Measurements from ENCODE around the gene PCDHGA2. TPM values are rescaled to one million over a fixed set of nuclear protein-coding genes. Genes with fewer than 3 reads are reported as not detected.

PCDHGA2 gene
- total RNA-seq, 3 donors from 2014 or later: 0.41 to 3.8 (median 0.51) TPM

DNA sequence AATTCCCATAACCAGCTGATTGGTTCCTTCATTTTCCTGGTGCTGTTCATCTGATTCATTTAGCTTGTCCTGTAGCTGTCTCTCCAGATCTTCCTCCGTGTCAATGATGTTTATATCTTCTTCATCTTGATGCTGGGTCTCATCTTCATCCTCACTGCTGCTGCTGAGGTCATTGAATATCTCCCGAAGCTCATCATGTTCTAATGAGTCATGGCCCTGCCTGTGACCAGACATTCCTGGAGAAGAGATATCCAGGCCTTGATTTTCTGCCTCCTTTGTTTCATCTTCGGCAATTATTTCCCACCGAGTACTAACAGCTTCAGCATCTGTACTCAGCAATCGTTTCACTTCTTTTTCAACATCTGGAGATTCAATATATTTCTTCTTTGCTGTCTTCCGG is 19.4 kb upstream of the PCDHGA2 start:
- Histone ChIP-seq H3K4me3 (no peak overlapping the region), H3K36me3 (ENCODE audit: low read depth) (no peaks in the 10 kb centered on the region), H3K9me3 (peaks cover 73% of the 10 kb centered on the region), H3K4me1 (ENCODE audit: low read depth) (no peaks in the 10 kb centered on the region)
- intact Hi-C loops (cut with DNase I, micrococcal nuclease): no loop called here
- TF ChIP-seq, protein P1, sequence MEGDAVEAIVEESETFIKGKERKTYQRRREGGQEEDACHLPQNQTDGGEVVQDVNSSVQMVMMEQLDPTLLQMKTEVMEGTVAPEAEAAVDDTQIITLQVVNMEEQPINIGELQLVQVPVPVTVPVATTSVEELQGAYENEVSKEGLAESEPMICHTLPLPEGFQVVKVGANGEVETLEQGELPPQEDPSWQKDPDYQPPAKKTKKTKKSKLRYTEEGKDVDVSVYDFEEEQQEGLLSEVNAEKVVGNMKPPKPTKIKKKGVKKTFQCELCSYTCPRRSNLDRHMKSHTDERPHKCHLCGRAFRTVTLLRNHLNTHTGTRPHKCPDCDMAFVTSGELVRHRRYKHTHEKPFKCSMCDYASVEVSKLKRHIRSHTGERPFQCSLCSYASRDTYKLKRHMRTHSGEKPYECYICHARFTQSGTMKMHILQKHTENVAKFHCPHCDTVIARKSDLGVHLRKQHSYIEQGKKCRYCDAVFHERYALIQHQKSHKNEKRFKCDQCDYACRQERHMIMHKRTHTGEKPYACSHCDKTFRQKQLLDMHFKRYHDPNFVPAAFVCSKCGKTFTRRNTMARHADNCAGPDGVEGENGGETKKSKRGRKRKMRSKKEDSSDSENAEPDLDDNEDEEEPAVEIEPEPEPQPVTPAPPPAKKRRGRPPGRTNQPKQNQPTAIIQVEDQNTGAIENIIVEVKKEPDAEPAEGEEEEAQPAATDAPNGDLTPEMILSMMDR (IDR thresholded peaks at IDR 0.05): no peak
- no peak for ATAC-seq
- DNase-seq: no peak

DNA sequence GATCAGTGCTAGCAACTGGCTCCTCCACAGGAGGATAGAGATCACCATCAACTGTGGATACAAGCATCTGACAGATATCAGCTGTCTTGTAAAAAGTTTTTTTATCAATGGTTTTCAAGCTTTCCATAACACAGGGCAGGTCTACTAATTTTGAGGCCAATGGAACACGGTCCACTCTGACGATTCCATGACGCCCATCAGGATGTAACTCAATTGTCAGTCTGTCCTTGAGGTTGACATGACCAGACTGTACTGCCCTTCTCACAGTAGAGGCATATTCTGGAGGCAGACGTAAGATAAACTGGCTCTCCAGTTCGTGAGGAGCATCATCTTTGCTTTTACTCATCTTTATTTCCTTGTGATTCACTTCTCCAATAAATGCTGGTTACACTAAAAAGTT is 18.9 kb upstream of the PCDHGA2 start:
- H3K9me3 ChIP-seq: peaks cover 68% of the 10 kb centered on the region
- intact Hi-C loops (cut with DNase I, micrococcal nuclease): loop anchor here in 1 of 2 donors (10.0 kb wide), 1 partner anchor 245 kb away; no protein-coding TSS in a partner anchor
- H3K36me3 ChIP-seq (ENCODE audit: low read depth): no peaks in the 10 kb centered on the region
- H3K4me3 ChIP-seq: no peak overlapping the region
- TF ChIP-seq, protein P1 (IDR thresholded peaks at IDR 0.05): no peak
- ATAC-seq (no peak), DNase-seq (no peak)
- H3K4me1 ChIP-seq (ENCODE audit: low read depth): no peaks in the 10 kb centered on the region

DNA sequence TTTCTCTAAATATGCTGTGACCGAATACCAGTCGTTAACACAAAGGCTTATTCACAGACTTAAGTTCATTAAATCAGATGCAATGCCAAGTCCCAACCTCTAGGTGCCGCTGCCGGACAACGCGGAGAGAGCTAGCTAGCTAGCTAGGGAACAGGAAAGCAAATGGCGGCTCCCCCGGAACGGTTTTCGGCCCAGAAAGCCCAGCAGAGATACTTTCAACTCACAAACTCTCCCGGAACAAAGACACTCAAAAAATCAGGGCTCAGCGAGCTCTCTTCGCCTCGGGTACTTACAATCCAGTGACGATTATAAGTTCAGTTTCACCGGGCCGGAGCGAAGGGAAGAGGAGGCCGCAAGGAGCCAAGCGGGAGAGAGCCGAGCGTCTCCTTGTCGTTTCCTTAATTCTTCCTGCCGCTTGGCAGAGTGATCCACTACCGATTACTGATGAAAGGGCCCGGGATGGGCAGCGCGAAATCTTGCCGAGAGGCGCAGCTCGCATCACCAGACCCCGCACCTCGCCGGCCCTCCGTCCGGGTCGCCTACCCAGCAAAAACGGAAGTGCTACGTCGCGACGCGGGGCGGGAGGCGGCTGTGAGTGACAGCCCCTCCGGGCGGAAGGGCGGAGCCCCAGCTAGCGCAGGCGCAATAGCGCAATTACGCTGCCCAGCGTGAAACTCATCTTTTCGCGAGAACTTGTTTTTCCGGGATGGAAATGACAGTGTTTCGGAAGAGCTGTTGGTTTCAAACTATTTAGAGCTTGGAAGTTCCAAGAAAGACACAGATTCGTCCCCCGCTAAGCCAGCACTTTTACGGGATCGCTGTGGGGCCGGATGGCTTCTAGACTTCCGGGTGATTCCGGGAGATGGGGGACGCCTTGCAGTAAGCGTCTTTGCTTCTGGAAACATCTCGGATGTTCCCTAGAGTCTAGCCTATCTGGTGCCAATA is 18.1 kb upstream of the PCDHGA2 start, which contains the start of gene TAF7:
Gene TAF7, minus strand, starts transcription at position 560 of the 945 bp plus-strand sequence. CDS start 740 bp downstream, outside the sequence.
- peaks cover 60% of the 10 kb centered on the region for H3K9me3 ChIP-seq
- TF ChIP-seq, protein P1 (IDR thresholded peaks at IDR 0.05): peak; percentile 81
- no peaks in the 10 kb centered on the region for H3K36me3 ChIP-seq (ENCODE audit: low read depth)
- H3K4me1 ChIP-seq (ENCODE audit: low read depth): no peaks in the 10 kb centered on the region
- intact Hi-C loops (cut with DNase I, micrococcal nuclease): loop anchor here in 1 of 2 donors (10.0 kb wide), 1 partner anchor 244 kb away; no protein-coding TSS in a partner anchor
- peak; percentile 100 for ATAC-seq
- peak within 1 kb of the TSS; percentile 90 for H3K4me3 ChIP-seq
- peak; percentile 93 to 95 (median 95) for DNase-seq

DNA sequence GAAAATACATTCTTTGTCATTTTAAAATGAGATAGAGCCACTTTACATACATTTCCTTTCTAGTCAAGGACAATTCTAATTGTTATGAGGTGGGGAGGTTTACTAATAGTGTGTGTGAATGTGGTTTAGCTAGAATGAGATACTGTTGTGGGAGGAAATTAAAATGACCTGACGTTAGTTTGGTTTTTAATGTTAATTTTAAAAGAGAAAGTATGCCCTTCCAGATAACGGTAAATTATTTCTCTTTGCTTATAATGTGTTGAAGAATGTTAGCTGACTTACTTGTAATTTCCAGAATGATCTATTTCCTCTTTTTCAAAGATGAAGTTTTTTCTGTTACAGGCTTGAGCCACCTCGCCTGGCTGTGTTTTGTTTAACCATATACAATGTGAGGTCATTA is 16.3 kb upstream of the PCDHGA2 start:
- H3K4me1 ChIP-seq (ENCODE audit: low read depth): no peaks in the 10 kb centered on the region
- no peaks in the 10 kb centered on the region for H3K36me3 ChIP-seq (ENCODE audit: low read depth)
- ATAC-seq (no peak), DNase-seq (no peak)
- no peak overlapping the region for H3K4me3 ChIP-seq
- TF ChIP-seq, protein P1 (IDR thresholded peaks at IDR 0.05): no peak
- H3K9me3 ChIP-seq: peaks cover 43% of the 10 kb centered on the region
- intact Hi-C loops (cut with DNase I, micrococcal nuclease): loop anchor here in 1 of 2 donors (10.0 kb wide), 1 partner anchor 243 kb away; no protein-coding TSS in a partner anchor

DNA sequence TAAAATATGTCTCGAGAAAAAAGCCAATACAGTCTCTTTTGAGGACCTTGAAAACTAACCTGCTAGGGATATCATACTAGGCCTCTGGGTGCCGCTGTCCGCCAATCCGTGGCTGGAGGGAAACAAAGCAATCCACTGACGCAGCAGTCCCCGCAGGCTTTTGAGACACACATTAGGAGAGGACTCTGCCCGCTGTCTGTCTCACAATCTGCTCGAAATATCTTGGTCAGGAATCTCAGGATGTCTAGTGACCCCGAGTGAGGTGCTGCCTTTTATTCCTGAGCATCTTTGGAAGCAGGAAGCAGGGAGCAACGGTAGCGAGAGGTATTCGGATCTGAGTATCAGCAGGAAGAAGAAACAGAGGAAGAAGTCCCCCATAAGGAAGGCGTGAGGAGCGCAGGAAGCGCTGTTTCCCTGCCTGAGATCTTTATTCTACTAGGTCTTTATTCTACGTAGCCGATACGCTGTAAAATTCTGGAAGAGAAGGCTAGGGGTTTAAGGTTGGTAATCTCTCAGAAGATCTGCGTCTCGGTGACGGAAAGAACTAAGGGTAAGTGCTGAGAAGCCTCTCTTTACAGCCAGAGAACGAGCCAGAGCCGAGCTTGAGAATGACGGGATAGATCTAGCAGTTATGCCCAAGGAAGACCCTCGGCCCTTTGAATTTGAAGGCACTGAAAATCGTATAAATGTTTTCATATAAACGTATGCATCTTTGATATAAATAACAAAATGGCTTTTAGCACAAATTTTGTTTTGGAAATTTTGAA is 12.3 kb upstream of the PCDHGA2 start:
- Histone ChIP-seq H3K9me3 (peaks cover 30% of the 10 kb centered on the region), H3K4me3 (no peak overlapping the region), H3K4me1 (ENCODE audit: low read depth) (no peaks in the 10 kb centered on the region), H3K36me3 (ENCODE audit: low read depth) (no peaks in the 10 kb centered on the region)
- DNase-seq (peak; percentile 53 to 75 (median 74)), ATAC-seq (peak; percentile 89)
- TF ChIP-seq, protein P1 (IDR thresholded peaks at IDR 0.05): peak; percentile 19
- intact Hi-C loops (cut with DNase I, micrococcal nuclease): loop anchor here in 1 of 2 donors (10.0 kb wide), 1 partner anchor 239 kb away; no protein-coding TSS in a partner anchor

Data from mucosa of descending colon (tissue), 3 donors.